Mesodermal cell (in vitro differentiated cells): ENCODE data around the gene IRX5. TPM values are rescaled to one million over a fixed set of nuclear protein-coding genes. Genes with fewer than 3 reads are reported as not detected.

Experiments used
- H3K27ac ChIP-seq: 2 replicates; pipeline ENCODE4 v1.7.0; 2013; ENCODE audit warnings: mild to moderate bottlenecking, low read depth, low read length, moderate library complexity; ENCODE audit not compliant: severe bottlenecking
- H3K36me3 ChIP-seq: 2 replicates; pipeline ENCODE4 v1.7.1; 2013; ENCODE audit warnings: mild to moderate bottlenecking, low read length, moderate library complexity; ENCODE audit not compliant: control insufficient read depth, insufficient read depth
- H3K4me1 ChIP-seq: one replicate; pipeline ENCODE4 v1.7.1; 2013; ENCODE audit warnings: mild to moderate bottlenecking, low read length; ENCODE audit not compliant: insufficient read depth, control insufficient read depth, poor library complexity, severe bottlenecking
- H3K4me3 ChIP-seq: 2 replicates; pipeline ENCODE4 v1.7.0; 2013; ENCODE audit warnings: low read length, control low read depth, mild to moderate bottlenecking; ENCODE audit not compliant: insufficient read depth, poor library complexity, severe bottlenecking; ENCODE audit errors: extremely low read depth
- H3K9me3 ChIP-seq: 2 replicates; pipeline ENCODE4 v1.7.1; 2013; ENCODE audit warnings: mild to moderate bottlenecking, low read length, moderate library complexity; ENCODE audit not compliant: control insufficient read depth
- WGBS, 2 experiments: methylation state at CpG; one replicate each; pipeline ENCODE4 v1.1.5; 2013; ENCODE audit warnings: missing lambda C conversion rate in 2 of 2; ENCODE audit not compliant: insufficient coverage in 2 of 2; 5-methylcytosine and 5-hydroxymethylcytosine counted together
- polyA plus RNA-seq, 2 experiments: library from polyadenylated mRNA; stranded (reverse); fragments of 50-300 nt; gene quantifications; one replicate each; pipeline ENCODE4 v1.2.3, GENCODE V29; 2013

Gene IRX5
- 2.3 TPM for polyA plus RNA-seq (2013, experiment 1 of 2)
- 1.6 TPM for polyA plus RNA-seq (2013, experiment 2 of 2)

DNA sequence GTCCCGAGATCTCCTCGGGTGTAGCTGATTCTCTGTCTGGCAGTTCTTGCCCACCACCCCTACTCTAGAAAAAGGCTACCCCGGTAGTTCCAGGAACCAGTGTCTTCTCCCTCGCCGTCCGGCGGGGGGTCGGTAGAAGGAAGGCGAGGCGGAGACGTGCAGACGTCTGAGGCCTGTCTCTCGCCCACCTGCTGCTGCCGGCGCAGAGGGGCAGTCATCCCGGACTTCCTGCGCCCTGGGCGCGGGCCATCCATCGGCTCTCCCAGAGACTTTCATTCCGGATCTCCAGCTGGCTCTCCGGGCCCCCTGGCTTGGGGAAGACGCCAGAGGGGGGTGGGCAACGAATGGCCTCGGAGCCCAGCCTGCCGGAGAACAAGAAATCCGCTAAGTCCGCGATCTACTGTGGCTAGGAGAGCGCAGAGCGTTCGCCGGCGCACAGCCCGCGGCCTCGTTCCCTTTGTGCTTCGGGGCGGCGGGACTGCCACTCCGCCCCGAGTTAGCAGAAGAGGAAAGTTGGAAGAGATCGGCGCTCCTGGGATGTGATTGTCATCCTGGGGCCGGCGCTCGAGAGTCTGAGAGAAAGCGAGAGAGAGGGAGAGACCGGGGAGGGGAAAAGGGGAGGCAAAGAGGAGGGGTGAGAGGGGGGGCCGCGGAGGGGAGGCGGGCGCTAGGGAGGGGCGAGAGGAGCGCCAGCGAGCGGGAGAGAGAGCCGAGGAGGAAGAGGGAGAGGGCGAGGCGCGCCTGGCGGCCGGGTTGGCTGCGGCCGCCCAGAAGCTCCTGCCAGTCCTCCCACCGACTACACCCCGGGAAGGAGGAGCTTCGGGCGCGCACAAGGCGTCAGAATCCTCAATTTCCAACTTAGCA lies at the start of gene IRX5:
Gene IRX5 (plus strand): TSS at position 861 of the 864 bp plus-strand sequence. CDS start 334 bp downstream, outside the sequence.
- Histone ChIP-seq H3K36me3 (no peaks in the 10 kb centered on the region), H3K4me1 (peaks cover 17% of the 10 kb centered on the region)

DNA sequence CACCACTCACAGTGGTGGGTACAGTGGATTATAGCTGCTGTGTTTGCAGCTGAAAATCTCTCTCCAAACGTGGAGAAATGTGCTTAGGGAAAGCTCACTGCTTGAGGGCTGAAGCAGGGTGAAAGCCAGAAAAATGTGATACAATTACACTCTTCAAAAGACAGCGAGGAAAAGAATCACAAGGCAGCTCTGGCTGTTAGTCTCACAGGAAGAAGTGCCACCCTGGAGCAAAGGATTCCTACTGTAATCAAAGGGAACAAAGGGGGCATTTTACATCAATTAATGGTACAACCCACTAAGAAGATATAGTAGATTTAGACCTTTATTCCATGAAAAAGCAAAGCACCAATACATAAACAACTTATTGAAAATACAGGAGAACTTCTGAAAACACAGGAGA lies 48.1 kb upstream of the IRX5 start:
- Histone ChIP-seq H3K27ac (no peak overlapping the region), H3K9me3 (no peaks in the 10 kb centered on the region), H3K4me1 (no peaks in the 10 kb centered on the region), H3K36me3 (no peaks in the 10 kb centered on the region), H3K4me3 (no peak overlapping the region)
- 52% methylated on average over 2 of the region's 2 CpGs; no CpG with 5 or more reads in 1 of the 2 experiments for whole genome bisulfite sequencing, 2 experiments

More for the DNA sequence above, at the start of gene IRX5:
- Histone ChIP-seq H3K27ac (peak within 1 kb of the TSS; percentile 51), H3K9me3 (no peaks in the 10 kb centered on the region), H3K4me3 (peak within 1 kb of the TSS; percentile 54)
- 0% methylated on average over 35 to 41 of the region's 71 CpGs for WGBS, 2 experiments

DNA sequence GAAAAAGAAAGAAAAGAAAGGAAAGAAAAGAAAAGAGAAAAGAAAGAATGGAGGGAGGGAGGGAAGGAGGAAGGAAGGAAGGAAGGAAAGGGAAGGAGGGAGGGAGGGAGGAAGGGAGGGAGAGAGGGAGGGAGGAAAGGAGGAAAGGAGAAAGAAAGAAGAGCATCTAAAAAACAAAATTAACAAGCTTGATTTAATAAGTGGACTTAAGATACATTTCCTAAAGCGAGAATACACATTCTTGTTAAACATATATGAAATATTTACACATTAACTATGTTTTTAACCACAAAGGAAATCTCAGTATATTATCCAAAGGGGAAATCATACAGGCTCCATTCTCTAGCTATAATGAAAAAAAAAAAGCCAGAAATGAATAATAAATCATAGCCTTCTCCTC lies 47.3 kb upstream of the IRX5 start:
- Histone ChIP-seq H3K27ac (no peak overlapping the region), H3K36me3 (no peaks in the 10 kb centered on the region), H3K4me3 (no peak overlapping the region), H3K4me1 (no peaks in the 10 kb centered on the region), H3K9me3 (no peaks in the 10 kb centered on the region)
- WGBS, 2 experiments, result no CpG with 5 or more reads among the region's 1 CpG

DNA sequence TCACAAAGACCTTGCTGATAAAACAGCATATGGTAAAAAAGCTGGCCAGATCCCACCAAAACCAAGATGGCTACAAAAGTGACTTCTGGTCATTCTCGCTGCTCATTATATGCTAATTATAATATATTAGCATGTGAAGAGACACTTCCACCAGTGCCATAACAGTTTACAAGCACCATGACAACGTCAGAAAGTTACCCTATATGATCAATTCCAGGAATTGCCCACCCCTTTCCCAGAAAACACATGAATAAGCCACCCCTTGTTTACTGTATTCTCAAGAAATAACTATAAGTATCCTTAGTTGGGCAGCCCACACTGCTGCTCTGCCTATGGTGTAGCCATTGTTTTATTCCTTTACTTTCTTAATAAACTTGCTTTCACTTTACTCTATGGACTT lies 44.6 kb upstream of the IRX5 start:
- Histone ChIP-seq H3K27ac (no peak overlapping the region), H3K4me1 (no peaks in the 10 kb centered on the region), H3K9me3 (no peaks in the 10 kb centered on the region), H3K36me3 (no peaks in the 10 kb centered on the region), H3K4me3 (no peak overlapping the region)
- WGBS, 2 experiments, result 78 to 100% methylated on average over 1 of the region's 2 CpGs

DNA sequence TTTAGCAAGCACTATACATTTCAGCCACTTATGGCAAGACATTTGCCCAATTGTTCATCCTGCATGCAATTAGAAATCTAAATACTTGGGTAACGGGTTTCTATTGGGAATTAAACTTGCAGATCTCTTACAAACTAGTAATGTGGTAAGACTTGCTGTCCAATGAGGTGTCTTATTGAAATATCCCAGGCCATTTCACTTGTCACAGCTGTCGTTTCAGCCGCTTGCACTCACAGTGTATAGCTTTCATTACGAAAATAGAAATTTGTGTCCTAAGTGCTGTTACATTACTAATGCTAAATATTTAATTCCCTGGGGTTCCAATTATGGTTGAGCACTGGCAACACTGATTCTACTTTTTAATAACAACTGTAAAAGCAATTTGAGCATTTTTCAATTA lies 40.3 kb upstream of the IRX5 start:
- no peaks in the 10 kb centered on the region for H3K36me3 ChIP-seq
- 80% methylated on average over 1 of the region's 4 CpGs; no CpG with 5 or more reads in 1 of the 2 experiments for WGBS, 2 experiments
- no peaks in the 10 kb centered on the region for H3K9me3 ChIP-seq
- no peaks in the 10 kb centered on the region for H3K4me1 ChIP-seq
- H3K27ac ChIP-seq, result no peak overlapping the region
- H3K4me3 ChIP-seq, result no peak overlapping the region

DNA sequence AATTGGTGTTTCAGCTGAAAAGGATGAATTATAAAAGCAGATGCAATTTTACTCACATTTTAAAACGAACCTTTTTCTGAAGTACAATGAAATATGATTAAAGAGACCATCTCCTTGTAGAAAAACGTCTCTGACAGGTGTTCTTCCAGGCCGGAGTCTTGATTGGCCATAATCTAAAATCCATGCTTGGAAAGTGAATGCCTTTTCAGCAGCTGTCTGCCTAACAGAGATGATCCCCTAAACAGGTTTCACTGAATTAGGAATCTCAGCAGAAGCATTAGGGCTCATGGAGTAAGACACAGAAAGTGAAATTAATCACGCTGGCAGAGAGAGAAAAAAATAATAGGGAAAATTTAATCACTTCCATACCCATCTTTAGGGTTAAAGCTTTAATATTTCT lies 39.3 kb upstream of the IRX5 start:
- Histone ChIP-seq H3K27ac (no peak overlapping the region), H3K4me1 (no peaks in the 10 kb centered on the region), H3K4me3 (no peak overlapping the region), H3K36me3 (no peaks in the 10 kb centered on the region), H3K9me3 (no peaks in the 10 kb centered on the region)
- WGBS, 2 experiments, result 71 to 83% methylated on average over 2 to 3 of the region's 4 CpGs

DNA sequence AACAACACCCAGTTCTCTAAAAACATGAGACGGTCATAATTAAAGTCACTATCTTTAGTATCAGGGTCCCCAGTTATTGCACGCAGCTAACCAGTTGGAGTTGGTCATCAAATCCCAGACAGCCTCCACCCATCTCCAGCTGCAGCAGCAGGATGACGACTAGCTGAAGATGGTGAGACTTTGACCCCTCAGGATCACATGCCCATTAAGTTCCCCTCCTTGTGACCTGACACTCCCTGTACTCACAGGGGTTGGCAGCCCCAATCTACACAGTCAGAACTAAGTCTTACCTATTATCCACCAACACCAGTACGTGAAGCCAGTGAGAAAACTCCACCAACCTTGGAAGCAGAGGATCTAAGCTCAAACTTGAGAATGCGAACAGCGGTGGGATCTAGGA lies 37.7 kb upstream of the IRX5 start:
- no peaks in the 10 kb centered on the region for H3K9me3 ChIP-seq
- no peaks in the 10 kb centered on the region for H3K36me3 ChIP-seq
- WGBS, 2 experiments, result 91 to 97% methylated on average over 6 of the region's 6 CpGs
- H3K4me1 ChIP-seq, result no peaks in the 10 kb centered on the region
- no peak overlapping the region for H3K4me3 ChIP-seq
- H3K27ac ChIP-seq, result no peak overlapping the region

DNA sequence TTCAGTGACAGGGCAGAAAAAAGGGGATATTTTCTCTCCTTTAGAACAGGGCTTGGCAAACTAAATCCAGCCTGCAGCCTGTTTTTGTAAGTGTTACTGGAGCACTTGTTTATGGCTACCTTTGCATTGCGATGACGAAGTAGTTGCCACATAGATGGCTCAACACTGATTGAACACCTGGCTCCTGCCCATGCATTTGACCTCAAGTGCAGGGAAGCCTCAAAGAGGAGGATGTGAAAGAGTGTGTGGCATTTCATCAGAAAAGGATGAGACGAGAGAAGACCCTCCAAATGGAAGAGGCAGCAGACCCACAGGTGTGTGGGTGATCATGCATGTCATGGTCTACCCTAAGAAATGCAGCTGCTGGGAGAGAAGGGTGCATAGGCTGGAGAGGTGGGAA lies 32.7 kb upstream of the IRX5 start:
- peaks cover 1% of the 10 kb centered on the region for H3K9me3 ChIP-seq
- WGBS, 2 experiments, result 92 to 97% methylated on average over 3 of the region's 3 CpGs

DNA sequence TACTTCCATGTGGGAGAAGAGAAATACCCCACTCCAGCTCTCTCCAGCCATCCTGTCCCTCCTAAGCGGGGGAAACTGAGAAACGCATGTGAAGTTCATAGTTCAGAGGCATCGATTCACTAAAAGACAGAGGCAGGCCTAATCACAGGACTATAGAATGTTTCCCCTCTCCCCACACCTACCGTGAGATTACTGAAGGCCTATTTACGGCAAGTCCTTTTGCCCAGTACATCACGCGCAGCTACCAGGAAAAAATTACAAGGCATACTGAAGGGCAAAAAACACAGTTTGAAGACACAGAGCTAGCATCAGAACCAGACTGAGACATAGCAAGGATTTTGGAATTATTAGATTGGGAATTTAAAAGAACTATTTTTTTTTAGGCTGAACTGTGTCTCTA lies 29.1 kb upstream of the IRX5 start:
- Histone ChIP-seq H3K36me3 (no peaks in the 10 kb centered on the region), H3K4me1 (no peaks in the 10 kb centered on the region), H3K9me3 (peaks cover 4% of the 10 kb centered on the region), H3K4me3 (no peak overlapping the region), H3K27ac (no peak overlapping the region)
- WGBS, 2 experiments, result 90 to 100% methylated on average over 4 of the region's 7 CpGs

More for the DNA sequence above, 32.7 kb upstream of the IRX5 start:
- Histone ChIP-seq H3K4me1 (no peaks in the 10 kb centered on the region), H3K4me3 (no peak overlapping the region), H3K27ac (no peak overlapping the region), H3K36me3 (no peaks in the 10 kb centered on the region)

DNA sequence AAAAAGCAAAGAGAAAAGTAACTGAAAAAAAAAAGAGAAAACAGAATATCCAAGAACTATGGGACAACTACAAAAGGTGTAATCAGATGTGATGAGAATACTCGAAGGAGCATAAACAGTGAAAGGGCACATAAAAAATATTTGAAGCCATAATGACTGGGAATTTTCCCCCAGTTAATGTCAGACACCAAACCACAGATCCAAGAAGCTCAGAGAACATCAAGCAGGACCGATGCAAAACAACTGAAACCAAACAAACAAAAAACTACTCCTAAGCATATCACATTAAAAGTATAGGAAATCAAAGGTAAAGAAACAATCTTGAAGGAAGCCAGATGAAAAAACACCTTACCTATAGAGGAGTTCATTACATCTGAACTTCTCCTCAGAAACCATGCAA lies 27.6 kb upstream of the IRX5 start:
- H3K27ac ChIP-seq, result no peak overlapping the region
- H3K9me3 ChIP-seq, result peaks cover 4% of the 10 kb centered on the region
- no peak overlapping the region for H3K4me3 ChIP-seq
- H3K36me3 ChIP-seq, result no peaks in the 10 kb centered on the region
- H3K4me1 ChIP-seq, result no peaks in the 10 kb centered on the region
- whole genome bisulfite sequencing, 2 experiments, result 100% methylated on average over 1 of the region's 2 CpGs; no CpG with 5 or more reads in 1 of the 2 experiments

DNA sequence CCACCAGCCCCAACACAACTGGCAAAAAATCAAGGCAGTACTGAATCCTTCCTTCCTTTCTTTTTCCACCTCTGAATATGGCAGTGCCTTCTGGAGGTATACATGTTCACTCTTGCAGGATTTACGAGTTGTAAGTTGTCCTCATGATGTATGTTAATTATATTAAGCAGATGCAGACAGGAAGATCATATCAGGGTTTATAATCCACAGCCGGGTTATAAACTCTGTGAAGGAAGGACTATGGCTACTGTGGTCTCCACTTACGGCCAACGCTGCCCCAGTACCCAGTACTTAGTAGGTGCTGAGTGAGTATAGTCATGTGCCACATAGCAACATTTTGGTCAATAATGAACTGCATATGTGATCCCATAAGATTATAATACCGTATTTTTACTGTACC lies 19.6 kb upstream of the IRX5 start:
- Histone ChIP-seq H3K4me1 (no peaks in the 10 kb centered on the region), H3K4me3 (no peak overlapping the region), H3K36me3 (no peaks in the 10 kb centered on the region), H3K27ac (no peak overlapping the region), H3K9me3 (no peaks in the 10 kb centered on the region)
- WGBS, 2 experiments, result 95 to 100% methylated on average over 2 to 4 of the region's 5 CpGs
